ENCODE results near the gene KIF16B.

DNA sequence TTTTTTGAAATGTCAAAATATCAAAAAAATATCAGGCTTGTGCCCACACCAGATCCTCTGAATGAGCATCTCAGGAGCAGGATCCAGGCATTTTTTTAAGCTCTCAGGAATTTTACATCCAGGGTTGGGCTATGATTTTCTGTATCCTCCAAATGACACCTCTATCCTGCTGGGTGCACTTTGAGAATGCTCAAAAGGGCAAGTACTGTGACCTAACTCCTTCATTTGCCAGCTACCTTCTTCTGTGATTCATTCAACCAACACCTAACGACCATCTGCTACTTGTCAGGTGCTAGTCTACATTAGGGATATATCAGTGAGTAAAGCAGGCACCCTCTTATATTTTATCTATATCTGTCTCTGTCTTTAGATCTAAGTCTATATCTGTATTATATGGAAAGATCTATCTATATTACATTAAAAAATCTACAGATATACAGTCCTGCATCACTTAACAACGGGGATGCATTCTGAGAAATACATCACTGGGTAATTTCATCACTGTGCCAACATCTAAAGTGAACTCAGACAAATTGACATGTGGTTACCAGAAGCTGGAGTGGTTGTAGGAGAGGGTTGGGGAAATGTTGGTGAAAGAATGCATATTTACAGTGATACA is 131.6 kb downstream of the KIF16B start:
- no peak for TF ChIP-seq ZNF155 (tag by site-specific recombination; IDR thresholded peaks at IDR 0.05)
- no peak for TF ChIP-seq ZNF530 (tag by site-specific recombination; IDR thresholded peaks at IDR 0.05; ENCODE audit: low read depth)
- TF ChIP-seq TRIM28 (IDR thresholded peaks at IDR 0.05; ENCODE audit: borderline replicate concordance, low read length) = no peak
- no peak for TF ChIP-seq ZFP3 (tag by site-specific recombination; IDR thresholded peaks at IDR 0.05; ENCODE audit: low read depth)
- TF ChIP-seq, protein P1, sequence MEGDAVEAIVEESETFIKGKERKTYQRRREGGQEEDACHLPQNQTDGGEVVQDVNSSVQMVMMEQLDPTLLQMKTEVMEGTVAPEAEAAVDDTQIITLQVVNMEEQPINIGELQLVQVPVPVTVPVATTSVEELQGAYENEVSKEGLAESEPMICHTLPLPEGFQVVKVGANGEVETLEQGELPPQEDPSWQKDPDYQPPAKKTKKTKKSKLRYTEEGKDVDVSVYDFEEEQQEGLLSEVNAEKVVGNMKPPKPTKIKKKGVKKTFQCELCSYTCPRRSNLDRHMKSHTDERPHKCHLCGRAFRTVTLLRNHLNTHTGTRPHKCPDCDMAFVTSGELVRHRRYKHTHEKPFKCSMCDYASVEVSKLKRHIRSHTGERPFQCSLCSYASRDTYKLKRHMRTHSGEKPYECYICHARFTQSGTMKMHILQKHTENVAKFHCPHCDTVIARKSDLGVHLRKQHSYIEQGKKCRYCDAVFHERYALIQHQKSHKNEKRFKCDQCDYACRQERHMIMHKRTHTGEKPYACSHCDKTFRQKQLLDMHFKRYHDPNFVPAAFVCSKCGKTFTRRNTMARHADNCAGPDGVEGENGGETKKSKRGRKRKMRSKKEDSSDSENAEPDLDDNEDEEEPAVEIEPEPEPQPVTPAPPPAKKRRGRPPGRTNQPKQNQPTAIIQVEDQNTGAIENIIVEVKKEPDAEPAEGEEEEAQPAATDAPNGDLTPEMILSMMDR (tag by site-specific recombination; IDR thresholded peaks at IDR 0.05) = no peak
- TF ChIP-seq YY2 (tag by site-specific recombination; IDR thresholded peaks at IDR 0.05) = no peak
- TF ChIP-seq GFI1B (tag by site-specific recombination; IDR thresholded peaks at IDR 0.05) = no peak
- no peak for TF ChIP-seq ZNF274 (IDR thresholded peaks at IDR 0.05; ENCODE audit: low read length)
- TF ChIP-seq ZNF274 (tag by site-specific recombination; IDR thresholded peaks at IDR 0.05; ENCODE audit: borderline replicate concordance) = no peak
- TF ChIP-seq ZBTB17 (tag by site-specific recombination; IDR thresholded peaks at IDR 0.05) = no peak
- no peak for TF ChIP-seq ZNF513 (tag by site-specific recombination; IDR thresholded peaks at IDR 0.05)
- no peak for TF ChIP-seq ZSCAN30 (tag by site-specific recombination; IDR thresholded peaks at IDR 0.05)

Data from HEK293 (cell line).